ENCODE measurements around the gene IL36A. TPM values are rescaled to one million over a fixed set of nuclear protein-coding genes. Genes with fewer than 3 reads are reported as not detected.

Gene IL36A
- total RNA-seq, 1 experiment from 2014 or later, result not detected

DNA sequence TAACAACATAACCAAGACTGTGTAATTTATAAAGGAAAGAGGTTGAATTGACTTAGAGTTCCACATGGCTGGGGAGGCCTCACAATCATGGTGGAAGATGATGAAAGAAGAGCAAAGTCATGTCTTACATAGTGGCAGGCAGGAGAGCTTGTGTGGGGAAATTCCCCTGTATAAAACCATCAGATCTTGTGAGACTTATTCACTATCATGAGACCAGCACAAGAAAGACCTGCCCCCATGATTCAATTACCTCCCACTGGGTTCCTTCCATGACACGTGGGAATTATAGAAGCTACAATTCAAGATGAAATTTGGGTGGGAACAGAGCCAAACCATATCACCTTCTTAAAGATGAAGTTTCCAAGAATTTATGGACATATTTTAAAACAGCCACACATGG is 51.3 kb downstream of the IL36A start:
- H2AK5ac ChIP-seq (ENCODE audit: insufficient read length, low read length), result no peak overlapping the region
- peaks cover 2% of the 10 kb centered on the region; the same call in 1 of the 2 replicates for H3K27me3 ChIP-seq (ENCODE audit: insufficient read depth, low read length)
- WGBS (ENCODE audit: extremely low coverage, insufficient read length, low lambda C conversion rate), result no CpG with 5 or more reads among the region's 1 CpG
- TF ChIP-seq, protein P1, sequence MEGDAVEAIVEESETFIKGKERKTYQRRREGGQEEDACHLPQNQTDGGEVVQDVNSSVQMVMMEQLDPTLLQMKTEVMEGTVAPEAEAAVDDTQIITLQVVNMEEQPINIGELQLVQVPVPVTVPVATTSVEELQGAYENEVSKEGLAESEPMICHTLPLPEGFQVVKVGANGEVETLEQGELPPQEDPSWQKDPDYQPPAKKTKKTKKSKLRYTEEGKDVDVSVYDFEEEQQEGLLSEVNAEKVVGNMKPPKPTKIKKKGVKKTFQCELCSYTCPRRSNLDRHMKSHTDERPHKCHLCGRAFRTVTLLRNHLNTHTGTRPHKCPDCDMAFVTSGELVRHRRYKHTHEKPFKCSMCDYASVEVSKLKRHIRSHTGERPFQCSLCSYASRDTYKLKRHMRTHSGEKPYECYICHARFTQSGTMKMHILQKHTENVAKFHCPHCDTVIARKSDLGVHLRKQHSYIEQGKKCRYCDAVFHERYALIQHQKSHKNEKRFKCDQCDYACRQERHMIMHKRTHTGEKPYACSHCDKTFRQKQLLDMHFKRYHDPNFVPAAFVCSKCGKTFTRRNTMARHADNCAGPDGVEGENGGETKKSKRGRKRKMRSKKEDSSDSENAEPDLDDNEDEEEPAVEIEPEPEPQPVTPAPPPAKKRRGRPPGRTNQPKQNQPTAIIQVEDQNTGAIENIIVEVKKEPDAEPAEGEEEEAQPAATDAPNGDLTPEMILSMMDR (conservative IDR thresholded peaks at IDR 0.05), result no peak
- H4K20me1 ChIP-seq (ENCODE audit: control insufficient read depth, insufficient read depth, insufficient read length), result no peaks in the 10 kb centered on the region
- H3K4me2 ChIP-seq (ENCODE audit: insufficient read depth, insufficient read length, low read length), result no peak overlapping the region
- H2BK5ac ChIP-seq (ENCODE audit: insufficient read length, low read length), result no peak overlapping the region
- no peak overlapping the region for H3K9ac ChIP-seq (ENCODE audit: extremely low read depth, insufficient read length, low read length)
- H2BK12ac ChIP-seq (ENCODE audit: insufficient read length, low read depth, low read length), result no peak overlapping the region
- H3T11ph ChIP-seq (ENCODE audit: low read length), result no peak overlapping the region
- peaks cover 54% of the 10 kb centered on the region for H3K27me3 Mint-ChIP-seq (ENCODE audit: low read depth)
- no peak overlapping the region for H3K18ac ChIP-seq (ENCODE audit: insufficient read length, low read depth, low read length)
- H3K23ac ChIP-seq (ENCODE audit: insufficient read length, low read depth, low read length), result no peak overlapping the region
- no peak for DNase-seq
- no peak overlapping the region for H2AFZ ChIP-seq (ENCODE audit: low read length)
- H2BK20ac ChIP-seq (ENCODE audit: low read depth, low read length, poor library complexity, severe bottlenecking), result no peak overlapping the region
- H3K79me1 ChIP-seq (ENCODE audit: insufficient read depth, low read depth, low read length, poor library complexity, severe bottlenecking), result no peaks in the 10 kb centered on the region
- H3K4me3 Mint-ChIP-seq, result no peak overlapping the region
- H3K9me3 Mint-ChIP-seq, result peaks cover 42 to 69% of the 10 kb centered on the region in 2 experiments
- no peak overlapping the region for H3K27ac ChIP-seq (ENCODE audit: insufficient read length, low read depth, low read length)
- no peak overlapping the region for H3K27ac Mint-ChIP-seq
- H2BK120ac ChIP-seq (ENCODE audit: low read depth, low read length, poor library complexity, severe bottlenecking), result no peak overlapping the region
- no peaks in the 10 kb centered on the region for H3K4me1 Mint-ChIP-seq
- no peak overlapping the region for H3K56ac ChIP-seq (ENCODE audit: insufficient read length, low read depth, low read length)
- H3K36me3 Mint-ChIP-seq (ENCODE audit: insufficient read depth in 1 of 3, low read depth in 3 of 3), result peaks cover 0 to 8% (median under 1%) of the 10 kb centered on the region in 3 experiments; a peak in 3 of 7 replicates
- no peak overlapping the region for H4K5ac ChIP-seq (ENCODE audit: insufficient read length, low read depth, low read length)
- H4K8ac ChIP-seq (replicated peaks; ENCODE audit: insufficient read length, low read depth, low read length), result no peak overlapping the region
- H3K79me2 ChIP-seq (ENCODE audit: insufficient read depth, low read length), result no peaks in the 10 kb centered on the region
- H3K14ac ChIP-seq (ENCODE audit: insufficient read depth, low read length), result no peak overlapping the region
- H3K4me1 ChIP-seq (ENCODE audit: insufficient read depth, low read length), result no peaks in the 10 kb centered on the region
- no peaks in the 10 kb centered on the region for H3K23me2 ChIP-seq (ENCODE audit: insufficient read length, low read depth, low read length, poor library complexity, severe bottlenecking)
- peaks cover 14% of the 10 kb centered on the region for H3K9me3 ChIP-seq (ENCODE audit: control insufficient read depth, low read depth, low read length)
- no peak overlapping the region for H4K91ac ChIP-seq (ENCODE audit: insufficient read length, low read depth, low read length)
- no peak overlapping the region for H2BK15ac ChIP-seq (ENCODE audit: low read depth, low read length)
- H3K4ac ChIP-seq (ENCODE audit: low read depth, low read length), result no peak overlapping the region
